GM10847 (cell line): ENCODE results near the gene MGAT3.

Experiments used
- POLR2A ChIP-seq: IDR thresholded peaks from 2 replicates; pipeline ENCODE4 v1.6.1; 2011; ENCODE audit not compliant: insufficient read length; ENCODE audit errors: extremely low read depth

Gene MGAT3

GRCh38 chr22:39437791-39438704, 18.8 kb upstream of the MGAT3 start:
- no peak for TF ChIP-seq POLR2A

GRCh38 chr22:39439170-39439569, 17.6 kb upstream of the MGAT3 start:
- no peak for TF ChIP-seq POLR2A

- TF ChIP-seq POLR2A = no peak
Measured at GRCh38 chr22:39443398-39443797, 13.4 kb upstream of the MGAT3 start.

GRCh38 chr22:39444247-39444800, 12.5 kb upstream of the MGAT3 start:
- TF ChIP-seq POLR2A = no peak

- TF ChIP-seq POLR2A = no peak
Measured at GRCh38 chr22:39444937-39445465, 11.8 kb upstream of the MGAT3 start.

- no peak for TF ChIP-seq POLR2A
Measured at GRCh38 chr22:39445678-39446077, 11.1 kb upstream of the MGAT3 start.

- TF ChIP-seq POLR2A = peak; percentile 41
Measured at GRCh38 chr22:39446239-39446721, 10.5 kb upstream of the MGAT3 start.

GRCh38 chr22:39448205-39449054, 8.4 kb upstream of the MGAT3 start:
- TF ChIP-seq POLR2A = no peak

- TF ChIP-seq POLR2A = no peak
Measured at GRCh38 chr22:39449708-39450107, 7.1 kb upstream of the MGAT3 start.

GRCh38 chr22:39450258-39450955, 6.4 kb upstream of the MGAT3 start:
- TF ChIP-seq POLR2A = no peak

- no peak for TF ChIP-seq POLR2A
Measured at GRCh38 chr22:39452740-39453040, 4.1 kb upstream of the MGAT3 start.

GRCh38 chr22:39453765-39454378, 2.9 kb upstream of the MGAT3 start:
- no peak for TF ChIP-seq POLR2A

GRCh38 chr22:39454385-39454871, 2.4 kb upstream of the MGAT3 start:
- no peak for TF ChIP-seq POLR2A

GRCh38 chr22:39457198-39457555, 365 bp downstream of the MGAT3 start:
- no peak for TF ChIP-seq POLR2A
